ENCODE measurements around the gene KRT81.

DNA sequence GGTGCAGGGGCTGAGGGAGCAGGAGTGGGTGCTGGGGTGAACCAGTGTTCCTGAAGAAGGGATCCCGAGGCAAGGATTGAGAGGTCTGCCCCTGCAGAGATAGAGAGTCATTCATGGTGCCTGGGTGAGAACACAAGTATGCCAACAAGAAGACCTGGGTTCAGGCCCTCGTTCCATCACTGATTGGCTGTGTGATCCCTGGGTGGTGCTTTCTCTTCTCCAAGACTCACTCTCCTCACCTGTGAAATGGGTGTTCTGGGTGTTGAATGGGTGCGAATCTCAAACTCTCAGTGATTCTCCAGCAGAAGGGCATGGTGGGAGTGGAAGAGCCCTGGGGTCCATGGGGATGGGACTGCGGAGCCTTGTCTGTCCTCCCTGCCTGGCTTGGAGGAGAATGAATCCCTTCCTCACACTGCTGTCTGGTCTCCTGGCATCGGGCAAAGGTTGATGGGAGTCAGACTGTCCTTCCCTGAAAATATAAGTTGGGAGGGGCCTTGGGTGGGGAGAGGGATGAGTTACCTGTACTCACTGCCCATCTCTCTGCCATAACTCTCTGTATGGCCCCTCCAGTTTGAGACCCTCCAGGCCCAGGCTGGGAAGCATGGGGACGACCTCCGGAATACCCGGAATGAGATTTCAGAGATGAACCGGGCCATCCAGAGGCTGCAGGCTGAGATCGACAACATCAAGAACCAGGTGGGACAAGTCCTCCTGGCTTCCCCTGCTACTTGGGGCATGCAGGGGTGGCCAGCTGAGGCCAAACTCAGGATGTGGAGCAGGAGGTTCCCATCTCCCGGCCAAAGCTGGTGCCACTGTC is 48.7 kb downstream of the KRT81 start:
- TF ChIP-seq POLR2A (IDR thresholded peaks at IDR 0.05) (no peak), POLR2AphosphoS5 (IDR thresholded peaks at IDR 0.05) (no peak)
- TF ChIP-seq, protein P1, sequence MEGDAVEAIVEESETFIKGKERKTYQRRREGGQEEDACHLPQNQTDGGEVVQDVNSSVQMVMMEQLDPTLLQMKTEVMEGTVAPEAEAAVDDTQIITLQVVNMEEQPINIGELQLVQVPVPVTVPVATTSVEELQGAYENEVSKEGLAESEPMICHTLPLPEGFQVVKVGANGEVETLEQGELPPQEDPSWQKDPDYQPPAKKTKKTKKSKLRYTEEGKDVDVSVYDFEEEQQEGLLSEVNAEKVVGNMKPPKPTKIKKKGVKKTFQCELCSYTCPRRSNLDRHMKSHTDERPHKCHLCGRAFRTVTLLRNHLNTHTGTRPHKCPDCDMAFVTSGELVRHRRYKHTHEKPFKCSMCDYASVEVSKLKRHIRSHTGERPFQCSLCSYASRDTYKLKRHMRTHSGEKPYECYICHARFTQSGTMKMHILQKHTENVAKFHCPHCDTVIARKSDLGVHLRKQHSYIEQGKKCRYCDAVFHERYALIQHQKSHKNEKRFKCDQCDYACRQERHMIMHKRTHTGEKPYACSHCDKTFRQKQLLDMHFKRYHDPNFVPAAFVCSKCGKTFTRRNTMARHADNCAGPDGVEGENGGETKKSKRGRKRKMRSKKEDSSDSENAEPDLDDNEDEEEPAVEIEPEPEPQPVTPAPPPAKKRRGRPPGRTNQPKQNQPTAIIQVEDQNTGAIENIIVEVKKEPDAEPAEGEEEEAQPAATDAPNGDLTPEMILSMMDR (IDR thresholded peaks at IDR 0.05): no peak

Measured in prostate gland (tissue), 2 donors.